ENCODE measurements around the gene SIRT4. TPM values are rescaled to one million over a fixed set of nuclear protein-coding genes. Genes with fewer than 3 reads are reported as not detected.

The SIRT4 gene
- total and polyA plus RNA-seq, 2 of the 8 experiments (the other 6 are each of a cell fraction or from before 2014, with no cell fraction given): 3.8 to 4.1 TPM

- Histone ChIP-seq H3K56ac (replicated peaks; ENCODE audit: insufficient read length, low read depth, low read length) (peak within 1 kb of the TSS; percentile 74), H2BK120ac (replicated peaks; ENCODE audit: low read depth, low read length) (no peak within 1 kb of the TSS), H3K27me3 (replicated peaks in 1 of 4; ENCODE audit: control insufficient read depth in 3 of 4, extremely low read depth in 1 of 4, insufficient read depth in 3 of 4, low read length in 3 of 4) (no peaks in the 10 kb centered on the region), H4K20me1 (replicated peaks in 1 of 2; ENCODE audit: control insufficient read depth in 1 of 2, insufficient read depth in 2 of 2, low read length in 2 of 2) (peaks cover 7 to 14% of the 10 kb centered on the region in 2 experiments), H3K4ac (replicated peaks; ENCODE audit: insufficient read length, low read depth, low read length) (peak within 1 kb of the TSS; percentile 34), H2BK20ac (ENCODE audit: low read length) (peak within 1 kb of the TSS; percentile 13; the same call in 1 of the 2 replicates), H3K79me1 (ENCODE audit: low read depth, low read length) (peaks cover 21% of the 10 kb centered on the region), H2AK5ac (ENCODE audit: low read depth, low read length) (no peak within 1 kb of the TSS), H3K79me2 (ENCODE audit: control insufficient read depth in 1 of 2, insufficient read depth in 2 of 2, low read length in 2 of 2) (peaks cover 35 to 47% of the 10 kb centered on the region in 2 experiments), H4K8ac (ENCODE audit: extremely low read depth, insufficient read depth, low read length) (peak within 1 kb of the TSS; percentile 83), H3K9ac (replicated peaks in 1 of 4; ENCODE audit: extremely low read depth in 1 of 4, low read depth in 3 of 4, low read length in 3 of 4) (peak within 1 kb of the TSS; percentile 35 to 94 (median 77)), H2BK12ac (ENCODE audit: low read depth, low read length) (peak within 1 kb of the TSS; percentile 80; the same call in 1 of the 2 replicates), H2BK5ac (ENCODE audit: low read depth, low read length) (peak within 1 kb of the TSS; percentile 44; the same call in 1 of the 2 replicates), H3K4me3 (ENCODE audit: extremely low read depth in 1 of 4, insufficient read depth in 2 of 4, low read depth in 3 of 4, low read length in 4 of 4) (peak within 1 kb of the TSS; percentile 65 to 85 (median 80)), H3K4me1 (replicated peaks in 1 of 4; ENCODE audit: control insufficient read depth in 3 of 4, insufficient read depth in 4 of 4, low read length in 3 of 4) (peaks cover 15 to 29% (median 19%) of the 10 kb centered on the region in 4 experiments), H3K4me2 (ENCODE audit: insufficient read depth in 1 of 2, low read depth in 2 of 2, low read length in 2 of 2) (peak within 1 kb of the TSS; percentile 92 to 96), H4K91ac (replicated peaks; ENCODE audit: insufficient read length, low read length) (peak within 1 kb of the TSS; percentile 50), H4K5ac (ENCODE audit: insufficient read length, low read depth, low read length) (peak within 1 kb of the TSS; percentile 46), H3K9me3 (ENCODE audit: insufficient read depth in 2 of 2, low read depth in 1 of 2, low read length in 1 of 2) (no peaks in the 10 kb centered on the region), H3K18ac (ENCODE audit: extremely low read depth, low read length) (peak within 1 kb of the TSS; percentile 87), H3K36me3 (ENCODE audit: control insufficient read depth in 2 of 4, insufficient read depth in 4 of 4, low read length in 3 of 4) (no peaks in the 10 kb centered on the region), H3K23ac (ENCODE audit: insufficient read length) (no peak within 1 kb of the TSS), H3K23me2 (ENCODE audit: low read depth, low read length) (peaks cover 8% of the 10 kb centered on the region; the same call in 1 of the 2 replicates), H2BK15ac (ENCODE audit: low read length) (peak within 1 kb of the TSS; percentile 88; the same call in 1 of the 2 replicates), H3K14ac (ENCODE audit: insufficient read length) (no peak within 1 kb of the TSS), H2AFZ (ENCODE audit: low read length) (peak within 1 kb of the TSS; percentile 98), H3K27ac (ENCODE audit: low read depth, low read length) (peak within 1 kb of the TSS; percentile 83)
- WGBS, 2 experiments (ENCODE audit: extremely low coverage in 1 of 2, insufficient coverage in 1 of 2, insufficient read length in 1 of 2, insufficient replicate concordance in 2 of 2, low coverage in 1 of 2, low lambda C conversion rate in 2 of 2, missing lambda C conversion rate in 1 of 2): 11% methylated on average over 25 of the region's 81 CpGs; no CpG with 5 or more reads in 1 of the 2 experiments
- FAIRE-seq (no peak), DNase-seq (ENCODE audit: low read depth in 1 of 2, low spot score in 2 of 2) (peak in 1 of 2 experiments; percentile 97)
- CTCF ChIA-PET (ENCODE audit: partially characterized antibody): interaction anchor here (0.6 to 34.8 kb wide), 20 partner anchors 8 to 163 kb away, joined by 3 to 930 read pairs (median 5); partner anchors contain the start of genes RAB35, RNU4-2, RPLP0 and SIRT4
- POLR2A ChIA-PET (ENCODE audit: partially characterized antibody): interaction anchor here (0.9 to 88.3 kb wide), 6 partner anchors 2 to 173 kb away, joined by 3 to 4270 read pairs (median 4); partner anchors contain the start of genes GCN1, PXN, RAB35 and RNU4-1
- TF ChIP-seq PHF8 (conservative IDR thresholded peaks at IDR 0.05; ENCODE audit: low read depth, low read length) (peak; percentile 79; the same call in 1 of the 2 replicates), TAF1 (IDR thresholded peaks at IDR 0.05; ENCODE audit: low read depth, low read length) (peak; percentile 66), ATF3 (IDR thresholded peaks at IDR 0.05; ENCODE audit: insufficient read depth, low read depth, low read length) (no peak), RFX5 (IDR thresholded peaks at IDR 0.05; ENCODE audit: borderline replicate concordance, low read depth, low read length) (no peak), BCL11A (IDR thresholded peaks at IDR 0.05; ENCODE audit: low read depth in 2 of 2, low read length in 2 of 2) (no peak), KDM4A (IDR thresholded peaks at IDR 0.05; ENCODE audit: low read depth, low read length, severe bottlenecking) (peak; percentile 52), SIN3A (conservative IDR thresholded peaks at IDR 0.05 in 1 of 2, IDR thresholded peaks at IDR 0.05 in 1 of 2; ENCODE audit: low read depth in 1 of 2, low read length in 2 of 2) (0 out of 4 replicates have a peak, but pooled peaks of 1 of the 2 experiments have one; percentile 11), EGR1 (IDR thresholded peaks at IDR 0.05; ENCODE audit: borderline replicate concordance, low read depth, low read length) (peak; percentile 79; the same call in 1 of the 2 replicates), CREB1 (IDR thresholded peaks at IDR 0.05) (0 out of 2 replicates have a peak, but pooled peaks have one; percentile 10)
- TF ChIP-seq, protein P1, sequence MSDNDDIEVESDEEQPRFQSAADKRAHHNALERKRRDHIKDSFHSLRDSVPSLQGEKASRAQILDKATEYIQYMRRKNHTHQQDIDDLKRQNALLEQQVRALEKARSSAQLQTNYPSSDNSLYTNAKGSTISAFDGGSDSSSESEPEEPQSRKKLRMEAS (IDR thresholded peaks at IDR 0.05): no peak
Measured at GRCh38 chr12:120265473-120266179, 36.5 kb upstream of the SIRT4 start, which contains the start of gene PXN. TSS of gene PXN (minus strand) at chr12:120265730. CDS start at chr12:120265629, 101 bp downstream.

Data from H1 (cell line).